T-helper 2 cell treated with Interferon-gamma antibody and Interleukin-4, amounts not matched to agents 100 ng/mL and 5 ng/mL, for 36 hours (primary cell): ENCODE measurements around the gene HK1. TPM values are rescaled to one million over a fixed set of nuclear protein-coding genes. Genes with fewer than 3 reads are reported as not detected.
"Not testable (repeated sequence)": the region's sequence is repeated elsewhere in the genome, so short reads cannot be mapped to it uniquely, and the experiment has no call there.

Experiments used
- intact Hi-C: fragments of 100-400 bp; cut with micrococcal nuclease; formaldehyde crosslinking; loops from one replicate; pipeline ENCODE4 v1.15.1; 2023
- total RNA-seq: library from RNA; stranded (reverse); gene quantifications from 2 replicates; pipeline ENCODE4 v1.2.3, GENCODE V29; 2022

Gene HK1
- total RNA-seq, result 145 and 147 TPM in 2 replicates

DNA sequence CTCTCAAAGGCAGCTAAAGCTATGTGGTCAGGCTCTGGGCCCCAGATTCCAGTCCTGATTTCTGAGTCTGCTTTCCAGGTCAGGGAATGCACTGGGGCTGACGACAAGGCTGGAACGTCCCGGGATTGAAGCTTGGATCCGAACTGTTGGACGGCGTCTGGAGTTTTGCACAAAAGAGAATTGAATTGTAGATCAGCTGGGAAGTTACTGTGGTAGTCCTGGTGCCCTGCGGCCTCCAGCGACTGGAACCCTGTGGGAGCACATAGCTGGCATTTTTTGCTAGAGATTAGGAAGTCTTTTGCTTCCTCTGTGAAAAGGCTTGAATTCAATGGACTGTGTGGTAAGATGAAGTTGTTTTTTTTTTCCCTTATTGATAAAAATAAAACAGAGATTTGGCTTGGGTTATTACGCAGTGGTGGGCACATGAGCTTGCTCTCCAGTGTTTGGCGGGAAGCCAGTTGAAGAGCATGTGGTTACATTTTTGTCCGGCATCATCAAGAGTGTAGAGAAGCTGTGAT is at the start of gene HK1:
HK1 (plus strand) TSS at position 51 of the 518 bp plus-strand sequence.
- intact Hi-C loops, result no loop called here

DNA sequence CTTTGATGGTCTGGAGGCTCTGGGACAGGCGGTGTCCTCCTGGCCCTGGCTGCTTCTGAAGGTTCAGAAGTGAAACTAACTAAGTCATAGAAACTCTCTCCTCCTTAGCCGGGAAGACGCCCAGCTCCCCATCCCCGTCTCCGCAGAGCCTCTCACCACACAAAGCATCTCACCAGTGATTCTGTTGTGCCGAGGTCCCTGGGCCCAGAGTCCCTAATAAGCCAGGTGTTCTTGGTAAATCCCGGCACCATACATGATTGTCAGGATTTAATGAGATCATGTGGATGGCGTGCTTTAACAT is 48.7 kb upstream of the HK1 start:
- intact Hi-C loops, result no loop called here

DNA sequence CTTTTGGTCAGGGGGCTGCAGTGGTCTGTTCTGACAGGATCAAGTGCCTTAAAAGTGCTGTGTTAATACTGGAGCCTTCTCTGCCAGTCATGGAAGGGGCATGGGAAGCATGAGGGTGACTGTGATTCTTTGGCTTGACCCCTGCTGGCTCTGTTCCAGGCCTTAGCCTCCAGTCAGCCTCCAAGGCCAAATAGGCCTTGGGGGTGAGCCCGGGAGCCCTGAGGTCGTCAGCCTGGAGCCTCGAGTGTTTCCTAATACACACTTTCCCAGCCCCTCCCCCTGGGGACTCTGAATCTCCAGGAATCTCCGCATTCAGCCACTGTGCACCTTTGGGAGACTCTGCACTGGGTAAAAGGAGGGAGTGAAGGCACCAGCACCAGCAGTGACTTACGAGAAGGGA is 48.2 kb upstream of the HK1 start:
- intact Hi-C loops, result no loop called here

DNA sequence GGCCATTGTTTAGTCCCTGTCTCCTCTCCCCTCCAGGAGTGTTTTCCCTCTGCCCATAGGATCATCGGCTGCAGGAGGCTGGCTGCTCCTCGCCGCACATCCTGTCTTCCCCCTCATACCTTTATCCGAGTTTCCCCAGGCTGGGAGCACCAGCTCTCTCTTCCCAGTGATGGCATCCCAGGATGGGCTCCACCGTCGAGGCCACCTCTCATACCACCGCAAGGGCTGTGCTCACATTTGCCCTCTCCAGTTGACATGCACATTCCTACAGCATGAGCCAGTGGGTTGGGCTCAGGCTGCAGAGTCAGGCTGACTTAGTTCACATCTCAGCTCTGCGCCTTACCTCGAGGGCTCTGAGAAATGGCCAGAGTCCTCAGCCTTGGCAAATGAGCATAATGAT is 46.0 kb upstream of the HK1 start:
- intact Hi-C loops, result no loop called here

DNA sequence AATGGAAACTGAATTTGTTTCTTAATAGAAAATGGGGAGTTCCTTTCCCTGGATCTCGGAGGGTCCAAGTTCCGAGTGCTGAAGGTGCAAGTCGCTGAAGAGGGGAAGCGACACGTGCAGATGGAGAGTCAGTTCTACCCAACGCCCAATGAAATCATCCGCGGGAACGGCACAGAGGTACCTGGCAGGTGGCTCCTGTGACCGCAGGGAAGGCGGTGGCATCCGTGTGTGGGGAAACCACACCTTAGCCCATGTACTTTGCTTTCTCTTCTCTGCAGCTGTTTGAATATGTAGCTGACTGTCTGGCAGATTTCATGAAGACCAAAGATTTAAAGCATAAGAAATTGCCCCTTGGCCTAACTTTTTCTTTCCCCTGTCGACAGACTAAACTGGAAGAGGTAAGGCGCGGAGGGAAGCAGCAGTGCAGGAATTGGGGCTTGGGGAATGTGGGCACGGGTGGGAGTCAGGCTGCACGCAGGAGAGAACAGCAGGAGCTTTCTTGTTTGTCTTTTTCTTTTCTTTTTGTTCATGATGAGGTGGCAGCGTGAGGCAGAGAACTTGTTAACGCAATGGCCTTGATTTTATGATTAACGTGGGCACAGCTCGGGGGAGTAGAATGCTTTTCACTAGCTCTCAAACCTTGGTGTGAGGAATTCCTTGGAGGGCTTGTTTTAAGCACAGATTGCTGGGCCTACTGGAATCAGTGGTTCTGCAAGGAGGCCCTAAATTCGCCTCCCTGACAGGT is 45.4 kb upstream of the HK1 start:
- intact Hi-C loops, result no loop called here

DNA sequence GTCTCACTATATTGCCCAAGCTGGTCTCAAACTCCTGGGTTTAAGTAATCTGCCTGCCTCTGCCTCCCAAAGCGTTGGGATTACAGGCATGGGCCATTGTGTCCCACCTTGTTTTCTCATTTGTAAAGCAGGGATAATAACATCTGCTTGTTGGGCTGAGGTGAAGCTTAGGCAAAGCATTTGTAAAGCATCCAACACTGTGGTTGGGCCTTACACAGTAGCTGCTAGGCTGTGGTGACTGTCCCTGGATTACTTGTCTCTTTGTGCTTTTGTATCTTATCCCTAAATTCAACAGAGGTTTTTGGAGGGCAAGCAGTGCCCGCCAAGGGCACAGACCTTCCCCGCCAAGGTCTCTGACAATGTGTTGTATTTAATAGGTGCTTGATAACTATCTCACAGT is 43.8 kb upstream of the HK1 start:
- intact Hi-C loops, result no loop called here

DNA sequence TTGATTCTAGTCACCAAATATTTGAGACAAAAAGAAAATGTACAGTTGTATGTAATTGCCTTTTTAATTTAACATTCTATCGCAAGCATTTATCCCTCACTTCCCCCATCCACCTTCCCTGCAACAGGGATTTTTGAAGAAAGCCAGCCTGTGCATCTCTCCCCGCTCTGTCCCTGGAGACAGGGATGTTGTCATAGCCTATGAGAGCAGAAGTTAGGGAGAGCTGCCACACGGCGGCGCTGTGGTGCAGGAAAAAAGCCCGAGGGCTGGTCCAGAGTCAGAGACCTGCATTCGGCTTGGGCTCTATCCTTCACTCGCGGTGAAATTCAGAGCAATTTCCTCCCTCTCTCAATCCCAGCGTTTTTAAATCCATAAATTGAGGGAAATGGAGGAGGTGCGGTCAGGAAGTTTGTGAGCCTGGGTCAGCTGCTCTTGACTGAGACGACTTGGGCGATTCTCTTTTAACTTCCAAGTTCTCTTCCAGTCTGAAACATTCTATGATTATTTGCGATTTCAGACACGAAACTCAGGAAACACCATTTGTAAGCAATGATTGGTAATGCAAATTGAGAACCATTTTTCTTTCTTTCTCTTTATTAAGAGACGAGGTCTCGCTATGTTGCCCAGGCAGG is 40.7 kb upstream of the HK1 start:
- intact Hi-C loops, result loop anchor here (1.0 to 5.0 kb wide), 5 partner anchors 80 to 400 kb away; no protein-coding TSS in a partner anchor

DNA sequence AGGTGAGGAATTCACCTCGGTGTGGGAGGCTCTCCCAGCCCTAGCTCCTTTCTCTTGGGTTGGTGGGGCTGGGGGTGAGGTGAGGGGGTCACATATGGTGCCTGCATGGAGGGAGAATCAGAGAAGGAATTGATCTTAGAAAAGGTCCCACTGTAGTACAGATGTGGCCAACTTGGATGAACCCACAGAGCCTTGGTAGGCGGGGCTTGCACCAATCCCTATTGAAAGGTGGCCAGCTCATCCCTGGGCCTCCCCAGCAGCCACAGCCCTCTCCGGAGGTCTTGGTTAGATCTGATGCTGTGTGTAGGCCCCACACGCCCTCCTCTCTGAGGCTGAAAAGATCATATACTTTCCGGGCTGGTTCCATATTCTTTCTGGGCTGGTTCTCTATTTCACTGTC is 39.2 kb upstream of the HK1 start:
- intact Hi-C loops, result loop anchor here (5.0 kb wide), 2 partner anchors 78 to 398 kb away; no protein-coding TSS in a partner anchor

DNA sequence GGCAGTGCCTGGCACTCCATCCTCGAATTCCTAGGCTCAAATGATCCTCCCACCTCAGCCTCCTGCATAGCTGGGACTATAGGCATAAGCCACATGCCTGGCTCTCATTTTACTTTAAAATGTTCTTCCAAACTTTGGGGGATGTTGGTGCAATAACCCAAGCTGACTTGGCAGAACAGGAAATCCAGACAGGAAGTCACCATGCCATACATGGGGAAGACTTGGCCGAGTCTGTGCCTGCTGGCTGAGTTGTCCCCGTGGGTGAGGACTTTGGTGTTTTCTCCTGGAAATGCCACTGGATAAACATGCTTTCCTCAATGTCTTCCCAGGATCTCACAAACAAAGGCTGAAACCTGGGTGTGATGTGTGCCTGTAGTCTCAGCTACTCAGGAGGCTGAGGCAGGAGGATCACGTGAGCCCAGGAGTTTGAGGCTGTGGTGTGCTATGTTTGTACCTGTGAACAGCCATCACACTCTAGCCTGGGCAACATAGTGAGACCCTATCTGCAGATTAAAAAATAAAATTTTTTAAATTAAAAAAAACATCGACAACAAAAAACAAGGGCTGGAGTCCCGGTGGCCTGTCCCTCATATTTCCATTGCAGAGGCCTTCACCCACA is 38.4 kb upstream of the HK1 start:
- intact Hi-C loops, result loop anchor here (5.0 kb wide), 2 partner anchors 77 to 397 kb away; no protein-coding TSS in a partner anchor

DNA sequence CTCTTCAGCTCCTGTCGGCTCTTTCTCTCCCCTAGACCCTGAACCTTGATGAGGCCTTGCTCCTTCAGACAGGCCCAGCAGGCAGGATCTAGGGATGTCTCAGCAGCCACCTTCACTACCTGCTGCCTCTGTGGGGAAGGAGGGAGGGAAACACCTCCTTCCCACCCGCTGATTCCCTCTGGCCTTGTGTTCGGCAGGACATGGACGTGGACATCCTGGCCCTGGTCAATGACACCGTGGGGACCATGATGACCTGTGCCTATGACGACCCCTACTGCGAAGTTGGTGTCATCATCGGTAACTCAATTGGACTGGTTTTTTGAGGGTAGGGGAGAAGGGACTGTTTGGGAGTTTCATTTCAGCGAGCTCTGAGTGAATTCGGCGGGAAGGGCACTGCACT is 37.8 kb upstream of the HK1 start:
- intact Hi-C loops, result no loop called here

DNA sequence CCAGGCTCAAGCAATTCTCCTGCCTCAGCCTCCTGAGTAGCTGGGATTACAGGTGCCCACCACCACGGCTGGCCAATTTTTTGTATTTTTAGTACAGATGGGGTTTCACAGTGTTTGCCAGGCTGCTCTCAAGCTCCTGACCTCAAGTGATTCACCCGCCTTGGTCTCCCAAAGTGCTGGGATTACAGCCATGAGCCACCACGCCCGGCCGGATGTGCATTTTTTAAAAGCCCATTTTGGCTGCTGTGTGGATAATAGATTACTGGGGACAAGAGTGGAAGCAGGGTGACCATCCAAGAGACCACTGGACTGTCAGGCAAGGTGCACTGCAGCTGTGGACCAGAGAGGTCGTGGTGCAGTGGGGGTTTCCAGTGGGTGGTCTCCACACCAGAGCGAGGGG is 36.7 kb upstream of the HK1 start:
- intact Hi-C loops, result no loop called here

DNA sequence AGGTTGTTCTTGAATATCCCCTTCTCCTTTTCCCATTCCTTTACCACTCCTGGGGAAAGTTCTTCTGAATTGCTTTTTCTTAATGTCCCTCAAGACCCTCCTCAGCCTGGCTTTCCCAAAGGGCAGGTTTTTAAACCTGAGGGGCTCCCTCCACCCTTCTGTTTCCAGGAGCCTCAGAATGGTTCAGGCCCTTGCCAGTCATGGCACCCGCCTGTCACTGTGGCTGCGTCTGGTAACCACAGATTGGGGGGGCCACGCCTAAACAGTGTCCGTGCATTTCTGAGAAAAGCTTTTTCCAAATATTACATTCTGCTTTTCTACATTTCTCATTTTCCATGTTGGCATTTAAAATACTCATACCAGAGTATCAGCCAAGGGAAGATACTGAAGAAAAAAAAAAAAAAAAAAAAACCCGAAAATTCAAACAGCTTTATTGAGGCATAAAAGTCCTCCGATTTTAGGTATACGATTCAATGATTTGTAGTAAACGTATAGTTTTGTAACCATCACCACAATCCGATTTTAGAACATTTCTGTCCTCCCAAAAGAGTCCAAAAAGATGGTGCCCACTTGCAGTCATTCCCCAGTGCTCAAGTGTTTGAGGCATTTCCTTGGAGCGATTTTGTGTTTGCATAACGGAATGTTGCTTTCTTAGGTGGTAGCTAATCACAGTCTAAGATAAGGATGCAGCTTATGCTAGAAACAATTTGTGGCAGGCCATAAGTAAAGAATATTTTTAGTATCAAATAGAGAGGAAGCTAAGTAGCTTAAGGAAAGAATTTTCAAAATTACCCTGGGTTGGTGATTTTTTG is 36.0 kb upstream of the HK1 start:
- intact Hi-C loops, result no loop called here

DNA sequence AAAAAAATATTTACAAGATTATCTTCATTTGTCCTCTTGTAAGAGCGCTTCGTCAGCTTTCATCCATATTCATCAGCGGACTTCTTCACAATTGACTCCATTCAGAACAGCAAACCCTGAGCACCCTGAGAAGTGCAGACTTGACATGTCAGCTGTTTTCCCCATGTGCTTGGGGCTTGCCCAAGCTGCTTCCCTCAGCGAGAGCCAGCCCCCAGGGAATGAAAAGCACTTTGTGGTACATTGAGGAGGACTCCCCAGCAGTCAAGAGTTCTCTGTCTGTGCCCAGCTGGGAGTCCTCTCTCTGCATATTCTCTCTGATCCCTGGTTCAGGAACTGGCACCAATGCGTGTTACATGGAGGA is 35.5 kb upstream of the HK1 start:
- intact Hi-C loops, result no loop called here

DNA sequence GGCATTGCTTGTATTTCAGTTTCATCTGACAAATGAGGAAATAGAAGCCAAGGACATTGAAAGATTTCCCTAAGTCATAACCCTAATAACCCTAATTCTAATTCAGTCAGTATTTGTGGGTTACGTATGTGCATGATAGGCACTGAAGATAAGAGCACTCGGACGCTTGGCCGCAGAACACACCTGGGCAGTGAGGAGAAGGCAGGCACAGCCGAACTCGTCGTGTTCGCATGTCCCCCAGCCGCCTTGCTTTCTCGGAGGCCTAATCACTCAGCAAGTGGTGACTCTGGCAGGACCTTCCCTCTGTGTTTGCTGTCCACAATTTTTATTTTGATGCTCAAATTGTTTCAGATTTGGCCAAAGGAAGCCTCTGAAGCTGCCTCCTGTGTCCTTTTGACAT is 34.5 kb upstream of the HK1 start:
- intact Hi-C loops, result no loop called here

DNA sequence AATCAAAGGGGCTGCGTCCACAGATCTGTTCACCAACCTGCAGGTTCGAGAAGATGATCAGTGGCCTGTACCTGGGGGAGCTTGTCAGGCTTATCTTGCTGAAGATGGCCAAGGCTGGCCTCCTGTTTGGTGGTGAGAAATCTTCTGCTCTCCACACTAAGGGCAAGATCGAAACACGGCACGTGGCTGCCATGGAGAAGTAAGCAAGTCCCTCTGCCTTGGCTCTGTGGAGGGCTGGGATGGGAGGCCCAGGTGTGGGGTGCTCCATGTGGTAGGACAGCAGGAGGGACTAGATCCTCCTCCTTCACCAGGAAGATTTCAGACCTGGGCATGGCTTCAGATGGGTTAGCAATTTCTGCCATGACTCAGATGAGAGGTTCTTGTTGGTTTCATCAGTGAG is 32.3 kb upstream of the HK1 start:
- intact Hi-C loops, result no loop called here

DNA sequence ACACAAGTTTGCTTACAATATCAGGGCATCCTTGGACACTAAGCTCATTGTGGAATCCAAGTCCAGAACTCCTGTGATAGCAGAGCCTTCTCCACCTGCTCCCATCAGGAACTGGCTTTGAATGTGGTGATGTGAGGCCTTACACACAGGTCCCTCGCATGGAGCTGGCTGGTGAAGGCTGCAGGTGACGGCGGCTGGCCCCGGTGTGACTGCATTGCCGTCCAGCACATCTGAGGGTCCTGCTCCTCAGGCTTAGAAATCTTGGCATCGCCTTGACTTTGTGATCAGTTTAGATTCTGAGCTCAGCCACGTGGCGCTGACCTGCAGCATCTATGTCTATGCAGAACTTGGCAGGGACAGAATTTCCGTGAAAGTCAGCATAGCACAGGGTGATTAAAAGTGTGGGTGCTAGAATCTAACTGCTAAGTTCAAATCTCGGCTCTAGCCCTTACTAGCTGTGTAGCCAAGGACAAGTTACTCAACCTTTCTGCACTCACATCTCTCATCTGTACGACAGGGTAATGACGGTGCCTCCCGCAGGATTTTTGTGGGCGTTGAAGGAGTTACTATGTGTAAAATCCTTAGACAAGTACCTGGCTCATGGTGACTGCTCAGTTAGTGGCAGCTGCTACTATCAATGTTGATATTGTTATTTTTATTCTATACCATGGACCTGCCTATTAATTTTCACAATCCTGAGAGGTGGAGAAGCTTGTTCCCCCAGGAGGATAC is 31.5 kb upstream of the HK1 start:
- intact Hi-C loops, result no loop called here

DNA sequence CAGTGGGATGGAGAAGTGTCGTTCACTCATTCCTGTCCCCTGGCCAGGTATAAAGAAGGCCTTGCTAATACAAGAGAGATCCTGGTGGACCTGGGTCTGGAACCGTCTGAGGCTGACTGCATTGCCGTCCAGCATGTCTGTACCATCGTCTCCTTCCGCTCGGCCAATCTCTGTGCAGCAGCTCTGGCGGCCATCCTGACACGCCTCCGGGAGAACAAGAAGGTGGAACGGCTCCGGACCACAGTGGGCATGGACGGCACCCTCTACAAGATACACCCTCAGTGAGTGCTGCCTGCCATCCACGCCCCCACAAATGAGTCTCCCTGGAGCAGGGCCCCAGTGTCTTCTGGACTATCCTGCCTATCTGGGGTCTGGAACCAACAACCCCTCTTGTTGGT is 31.0 kb upstream of the HK1 start:
- intact Hi-C loops, result no loop called here

DNA sequence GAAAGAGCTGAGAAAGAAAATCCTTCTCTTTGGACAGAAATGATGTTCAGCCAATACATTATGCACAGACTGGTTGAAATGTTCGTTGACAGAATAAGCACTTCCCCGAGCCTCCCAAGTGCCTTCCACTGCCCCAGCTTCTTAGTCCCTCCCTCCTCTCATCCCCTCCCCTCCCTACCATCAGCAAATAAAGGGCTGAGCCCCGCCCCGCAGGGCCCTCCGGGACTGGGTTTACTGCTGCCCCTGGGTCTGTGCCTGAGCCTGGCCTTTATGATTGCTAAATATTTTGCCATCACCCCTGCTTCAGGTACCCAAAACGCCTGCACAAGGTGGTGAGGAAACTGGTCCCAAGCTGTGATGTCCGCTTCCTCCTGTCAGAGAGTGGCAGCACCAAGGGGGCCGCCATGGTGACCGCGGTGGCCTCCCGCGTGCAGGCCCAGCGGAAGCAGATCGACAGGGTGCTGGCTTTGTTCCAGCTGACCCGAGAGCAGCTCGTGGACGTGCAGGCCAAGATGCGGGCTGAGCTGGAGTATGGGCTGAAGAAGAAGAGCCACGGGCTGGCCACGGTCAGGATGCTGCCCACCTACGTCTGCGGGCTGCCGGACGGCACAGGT is 30.1 kb upstream of the HK1 start:
- intact Hi-C loops, result no loop called here

DNA sequence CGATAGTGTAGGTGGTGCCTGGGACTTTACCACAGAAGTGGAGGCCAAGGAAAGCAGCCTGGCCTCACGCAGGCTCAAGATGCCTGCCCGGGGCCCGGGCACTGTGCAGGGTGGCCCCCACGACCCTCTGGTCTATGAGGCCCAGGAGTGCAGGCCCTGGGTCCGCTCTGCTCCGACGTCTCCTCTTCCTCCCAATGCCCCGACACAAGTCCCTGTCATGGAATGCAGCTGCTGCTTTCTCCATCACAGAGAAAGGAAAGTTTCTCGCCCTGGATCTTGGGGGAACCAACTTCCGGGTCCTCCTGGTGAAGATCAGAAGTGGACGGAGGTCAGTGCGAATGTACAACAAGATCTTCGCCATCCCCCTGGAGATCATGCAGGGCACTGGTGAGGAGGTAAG is 28.3 kb upstream of the HK1 start:
- intact Hi-C loops, result no loop called here

DNA sequence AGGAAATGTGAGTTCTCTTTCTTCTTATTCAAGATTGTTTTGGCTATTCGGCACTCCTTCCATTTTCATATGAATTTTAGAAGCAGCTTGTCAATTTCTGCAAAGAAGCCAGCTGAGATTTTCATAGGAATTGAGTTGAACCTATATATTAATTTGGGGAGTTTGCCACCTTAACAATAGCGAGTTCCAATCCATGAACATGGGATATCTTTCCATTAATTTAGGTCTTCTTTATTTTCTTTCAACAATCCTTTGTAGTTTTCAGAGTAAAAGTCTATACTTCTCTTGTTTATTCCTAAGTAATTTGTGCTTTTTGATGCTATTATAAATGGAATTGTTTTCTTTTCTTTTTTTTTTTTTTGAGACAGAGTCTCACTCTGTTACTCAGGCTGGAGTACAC is 26.9 kb upstream of the HK1 start:
- intact Hi-C loops, result not testable (repeated sequence)

DNA sequence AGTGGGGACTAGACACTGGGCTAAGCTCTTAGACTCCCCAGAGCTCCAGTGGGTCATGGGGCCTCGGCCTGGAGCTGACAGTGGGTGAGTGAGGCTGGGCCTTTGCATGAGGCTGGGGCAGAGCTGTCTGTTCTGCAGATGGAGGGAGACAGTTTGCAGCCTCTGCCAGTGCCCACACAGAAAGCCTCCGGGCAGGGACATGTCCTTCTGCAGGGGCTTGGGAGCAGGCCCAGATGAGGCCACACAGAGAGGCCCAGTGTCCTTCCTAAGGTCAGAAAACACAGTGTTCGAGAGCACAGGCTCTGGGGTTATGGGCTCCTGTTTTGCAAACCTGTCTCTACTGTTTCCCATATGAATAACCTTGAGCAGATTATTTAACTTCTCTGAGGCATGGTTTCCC is 25.1 kb upstream of the HK1 start:
- intact Hi-C loops, result no loop called here
